Activated CD4-positive, CD25-positive, alpha-beta regulatory T cell treated with anti-CD3 and anti-CD28 coated beads, Interleukin-2, amount 50 U/mL, for 72 hours (primary cell): ENCODE measurements around the gene WDR59.

Experiments
- DNase-seq: peaks from one replicate; pipeline ENCODE4 v3.0.0; 2021

The WDR59 gene

GRCh38 chr16:74902161-74902560 lies 82.8 kb downstream of the WDR59 start:
- no peak for DNase-seq

GRCh38 chr16:74901606-74902005 lies 83.3 kb downstream of the WDR59 start:
- DNase-seq, result no peak

- no peak for DNase-seq
Observed at GRCh38 chr16:74899816-74900215, 85.1 kb downstream of the WDR59 start.

- DNase-seq, result no peak
Observed at GRCh38 chr16:74898659-74899058, 86.3 kb downstream of the WDR59 start.

GRCh38 chr16:74896389-74897370 lies 88.2 kb downstream of the WDR59 start:
- DNase-seq, result no peak

- no peak for DNase-seq
Observed at GRCh38 chr16:74893541-74893940, 91.4 kb downstream of the WDR59 start.

GRCh38 chr16:74892574-74893461 lies 92.1 kb downstream of the WDR59 start:
- DNase-seq, result no peak

- no peak for DNase-seq
Observed at GRCh38 chr16:74888888-74889287, 96.0 kb downstream of the WDR59 start.

GRCh38 chr16:74888232-74888862 lies 96.6 kb downstream of the WDR59 start:
- no peak for DNase-seq

GRCh38 chr16:74887084-74887483 lies 97.8 kb downstream of the WDR59 start:
- DNase-seq, result no peak

- no peak for DNase-seq
Observed at GRCh38 chr16:74877706-74878105, 107.2 kb downstream of the WDR59 start.

GRCh38 chr16:74874912-74875546 lies 109.9 kb downstream of the WDR59 start:
- DNase-seq, result no peak

- no peak for DNase-seq
Observed at GRCh38 chr16:74874123-74874522, 110.8 kb downstream of the WDR59 start.

- DNase-seq, result no peak
Observed at GRCh38 chr16:74872302-74872701, 112.6 kb downstream of the WDR59 start.

- no peak for DNase-seq
Observed at GRCh38 chr16:74871608-74872007, 113.3 kb downstream of the WDR59 start.

- no peak for DNase-seq
Observed at GRCh38 chr16:74868501-74868900, 116.4 kb downstream of the WDR59 start.

- no peak for DNase-seq
Observed at GRCh38 chr16:74868035-74868434, 116.9 kb downstream of the WDR59 start.

GRCh38 chr16:74867281-74867849 lies 117.6 kb downstream of the WDR59 start:
- DNase-seq, result no peak

- DNase-seq, result no peak
Observed at GRCh38 chr16:74865922-74866598, 118.9 kb downstream of the WDR59 start.

GRCh38 chr16:74862743-74863244 lies 122.1 kb downstream of the WDR59 start:
- DNase-seq, result no peak

- DNase-seq, result no peak
Observed at GRCh38 chr16:74852500-74852875, 132.4 kb downstream of the WDR59 start.

- DNase-seq, result no peak
Observed at GRCh38 chr16:74850027-74850426, 134.9 kb downstream of the WDR59 start.
